H54 (cell line): ENCODE results near the gene FLNC.

ENCODE experiments used
- DNase-seq: peaks from one replicate; pipeline ENCODE4 v3.0.0; 2011; ENCODE audit warnings: low spot score, mixed read lengths; ENCODE audit not compliant: insufficient read length
- FAIRE-seq: peaks from 3 replicates; lab custom pipeline; 2011; peaks lifted over from hg19 to GRCh38; lab: Jason Lieb, UNC
- POLR2A ChIP-seq: IDR thresholded peaks from 2 replicates; pipeline ENCODE4 v1.6.1; 2011; ENCODE audit warnings: low read depth, mild to moderate bottlenecking, low read length

The FLNC gene

DNA sequence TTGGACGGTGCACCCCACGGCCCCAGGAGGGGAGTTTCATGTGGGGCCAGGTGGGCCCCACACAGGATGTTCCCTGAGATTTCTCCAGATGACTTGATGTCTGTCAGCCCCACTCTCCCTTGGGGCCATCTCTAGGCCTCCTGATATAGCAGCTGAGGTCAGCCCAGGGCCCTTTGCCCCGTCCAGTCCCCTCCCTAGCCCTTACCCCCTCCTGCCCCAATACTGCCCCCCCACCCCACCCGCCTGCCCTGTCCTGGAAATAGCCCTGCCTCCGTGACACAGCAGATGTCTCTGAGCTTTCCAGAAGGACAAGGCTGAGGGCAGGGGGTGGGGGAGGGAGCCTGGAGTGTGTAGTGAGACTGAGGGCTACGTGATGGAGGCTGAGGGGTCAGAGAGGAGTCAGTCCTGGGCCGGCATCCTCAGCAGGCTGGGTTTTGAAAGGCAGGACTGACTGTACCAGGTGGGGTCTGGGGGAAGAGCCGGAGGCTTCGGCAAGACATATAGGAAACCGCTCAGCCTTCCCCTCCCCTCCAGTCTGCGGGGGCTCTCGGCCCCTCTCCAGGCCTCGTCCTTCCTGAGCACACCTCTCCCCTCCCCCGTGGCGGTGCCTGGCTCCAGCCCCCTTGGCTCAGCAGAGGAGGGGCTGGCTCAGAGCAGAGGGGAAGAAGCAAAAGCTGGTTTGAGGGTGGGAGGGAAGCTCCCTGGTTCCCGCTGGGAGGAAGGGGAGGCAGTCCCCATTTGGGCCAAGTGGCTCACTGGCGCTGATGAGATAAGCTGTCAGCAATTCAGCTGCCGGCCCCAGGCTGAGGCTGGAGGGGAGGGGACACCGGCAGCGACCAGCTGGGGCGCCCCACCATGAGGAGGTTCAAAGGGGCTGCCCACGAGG lies 2.0 kb downstream of the FLNC start:
- FAIRE-seq, result no peak
- peak; percentile 41 for DNase-seq
- TF ChIP-seq POLR2A, result no peak

DNA sequence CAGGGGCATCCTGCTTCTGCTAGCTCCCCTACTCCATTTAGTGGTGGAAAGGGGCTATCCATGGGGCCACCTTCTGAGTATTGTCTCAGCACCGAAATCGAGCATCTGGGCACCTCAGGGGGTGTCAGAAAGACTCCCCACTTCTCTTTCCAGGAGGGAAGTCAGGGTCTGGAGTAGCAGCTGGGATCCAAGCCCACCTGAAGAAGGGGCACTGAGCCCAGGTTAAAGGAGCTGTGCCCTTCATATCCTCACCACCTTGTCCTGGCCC lies 2.6 kb downstream of the FLNC start:
- FAIRE-seq (no peak), DNase-seq (no peak)
- no peak for TF ChIP-seq POLR2A

DNA sequence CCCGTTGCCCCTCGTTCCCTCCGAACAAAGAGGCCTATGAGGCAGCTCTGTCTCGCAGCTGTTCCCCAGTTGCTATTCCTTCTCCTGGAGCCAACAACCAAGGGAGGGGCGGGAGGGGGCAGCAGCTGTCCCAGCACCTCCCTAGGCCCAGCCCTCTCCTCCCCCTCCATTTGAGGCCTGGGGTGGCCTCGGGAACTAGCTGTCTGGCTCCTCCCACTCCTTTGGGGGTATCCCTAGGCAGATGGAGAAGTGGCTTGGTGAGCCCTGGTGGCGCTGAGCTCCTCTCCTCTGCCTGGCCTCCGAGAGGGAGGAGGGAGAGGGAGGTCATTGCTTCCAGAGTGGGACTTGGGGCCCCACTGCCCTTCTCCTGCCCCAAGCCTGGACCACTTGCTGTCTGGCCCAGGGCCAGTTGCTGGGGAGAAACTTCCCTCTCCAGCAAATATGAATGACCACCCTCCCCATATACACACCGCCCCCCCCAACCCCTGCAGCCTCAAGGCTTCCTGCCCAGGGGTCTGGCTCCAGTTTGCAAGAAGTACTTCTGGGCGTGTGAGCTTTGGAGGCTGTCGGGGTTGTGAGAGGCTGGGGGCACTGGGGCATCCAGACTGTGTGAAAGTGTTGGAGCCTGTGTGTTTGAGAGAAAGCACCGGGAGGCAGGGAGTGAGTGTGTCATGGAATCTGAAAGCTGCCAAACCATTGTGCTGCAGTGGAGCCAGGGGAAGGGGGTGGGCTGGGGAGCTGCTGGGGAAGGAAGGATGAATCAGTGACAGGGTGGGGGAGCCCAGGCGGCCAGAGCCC lies 3.1 kb downstream of the FLNC start:
- no peak for TF ChIP-seq POLR2A
- peak; percentile 59 for DNase-seq
- FAIRE-seq, result no peak

DNA sequence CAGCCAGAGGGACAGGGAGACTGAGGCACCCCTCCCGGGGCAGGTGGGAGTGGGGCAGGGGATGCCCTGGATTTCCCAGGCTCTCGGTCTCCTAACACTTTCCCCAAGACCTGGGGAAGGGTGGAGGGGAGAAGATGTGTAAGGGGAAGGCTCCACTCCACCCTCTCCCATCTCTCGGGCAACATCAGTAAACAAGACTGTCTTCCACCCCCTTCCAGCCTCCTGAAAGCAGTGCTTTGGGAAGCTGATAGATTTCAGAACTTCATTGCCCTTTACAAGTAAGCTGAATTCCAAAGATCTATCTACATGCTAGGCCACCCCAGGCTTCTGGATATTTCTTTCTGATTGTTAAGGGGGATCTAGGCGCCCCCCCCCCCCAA lies 3.7 kb downstream of the FLNC start:
- DNase-seq, result peak; percentile 43
- no peak for TF ChIP-seq POLR2A
- FAIRE-seq, result no peak

DNA sequence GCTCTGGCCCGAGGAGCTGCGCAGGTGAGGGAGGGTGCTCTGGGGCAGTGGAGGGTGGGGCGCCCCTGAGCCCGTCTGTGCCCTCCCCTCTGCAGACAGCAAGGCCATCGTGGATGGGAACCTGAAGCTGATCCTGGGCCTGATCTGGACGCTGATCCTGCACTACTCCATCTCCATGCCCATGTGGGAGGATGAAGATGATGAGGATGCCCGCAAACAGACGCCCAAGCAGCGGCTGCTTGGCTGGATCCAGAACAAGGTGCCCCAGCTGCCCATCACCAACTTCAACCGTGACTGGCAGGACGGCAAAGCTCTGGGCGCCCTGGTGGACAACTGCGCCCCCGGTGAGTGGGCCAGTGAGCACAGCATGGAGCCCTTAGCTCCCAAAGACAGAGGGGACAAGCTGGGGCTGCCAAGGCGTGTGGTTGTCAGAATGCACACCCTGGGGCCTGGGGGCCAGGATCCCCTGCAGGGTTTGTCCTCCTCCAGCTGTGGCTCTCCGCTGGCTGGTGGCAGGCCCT lies 5.1 kb downstream of the FLNC start:
- FAIRE-seq, result no peak
- DNase-seq, result no peak
- no peak for TF ChIP-seq POLR2A

DNA sequence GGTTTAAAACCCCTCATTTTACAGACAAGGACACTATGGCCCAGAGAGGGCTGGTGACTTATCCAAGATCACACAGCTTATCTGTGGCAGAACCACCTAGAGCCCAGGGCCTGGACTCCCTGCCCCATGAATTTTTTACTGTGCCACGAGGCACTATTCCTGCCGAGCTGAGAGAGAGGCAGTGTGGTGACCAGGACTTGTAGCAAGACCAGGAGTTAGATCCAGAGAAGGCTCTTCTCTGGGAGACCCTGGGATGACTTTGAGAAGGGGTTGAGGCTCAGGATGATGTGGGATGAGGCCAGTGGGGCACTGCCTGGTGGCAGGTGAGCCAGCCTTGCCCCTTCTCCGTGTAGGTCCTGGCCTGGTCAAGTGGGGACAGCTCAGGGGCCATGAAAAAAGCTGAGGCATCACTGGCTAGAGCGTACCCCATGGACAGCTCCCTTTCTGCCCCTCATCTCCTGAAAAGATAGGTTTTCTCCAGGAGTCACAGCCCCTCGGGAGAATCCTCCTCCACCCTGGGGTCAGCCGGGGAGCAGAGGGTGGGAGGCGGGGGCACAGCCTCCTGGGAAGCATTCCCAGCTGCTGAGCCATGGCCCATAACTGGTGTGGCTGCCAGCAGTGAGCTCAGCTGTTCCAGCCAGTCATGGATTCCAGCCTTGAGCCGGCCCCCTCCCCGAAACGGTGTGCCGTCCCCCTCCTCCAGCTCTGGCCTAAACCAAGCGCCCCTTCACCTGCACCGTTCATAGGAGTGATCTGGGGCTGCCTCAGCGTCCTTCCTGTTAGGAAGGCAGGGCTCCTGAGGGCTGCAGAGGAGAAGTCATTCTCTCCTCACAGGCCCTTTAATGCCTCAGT lies 5.8 kb downstream of the FLNC start:
- DNase-seq (no peak), FAIRE-seq (no peak)
- TF ChIP-seq POLR2A, result no peak

DNA sequence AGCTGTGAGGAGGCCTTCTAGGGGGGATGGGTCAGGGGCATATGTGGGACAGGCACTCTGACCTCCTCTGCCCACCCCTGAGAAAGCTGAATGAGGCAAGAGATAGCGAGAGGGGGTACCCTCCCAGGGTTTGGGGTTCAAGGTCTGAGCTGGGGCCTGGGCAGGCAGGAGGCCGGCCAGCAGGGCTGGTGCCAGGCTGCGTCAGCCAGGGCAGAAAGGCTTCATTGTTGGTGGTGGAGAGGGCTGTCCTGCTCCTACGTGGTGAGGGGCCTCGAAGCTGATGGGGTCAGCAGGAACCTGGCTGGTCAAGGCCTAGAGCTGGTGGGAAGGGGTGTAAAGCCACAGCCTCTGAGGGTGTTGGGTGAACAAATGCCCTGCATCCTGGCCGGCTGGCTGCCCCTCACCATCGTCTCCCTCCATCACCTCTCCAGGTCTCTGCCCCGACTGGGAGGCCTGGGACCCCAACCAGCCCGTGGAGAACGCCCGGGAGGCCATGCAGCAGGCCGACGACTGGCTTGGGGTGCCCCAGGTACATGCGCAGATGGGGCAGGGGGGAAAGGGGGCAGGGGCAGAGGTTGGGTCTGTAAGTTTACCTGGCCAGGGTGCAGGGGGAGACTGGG lies 6.6 kb downstream of the FLNC start:
- no peak for DNase-seq
- FAIRE-seq, result no peak
- no peak for TF ChIP-seq POLR2A

DNA sequence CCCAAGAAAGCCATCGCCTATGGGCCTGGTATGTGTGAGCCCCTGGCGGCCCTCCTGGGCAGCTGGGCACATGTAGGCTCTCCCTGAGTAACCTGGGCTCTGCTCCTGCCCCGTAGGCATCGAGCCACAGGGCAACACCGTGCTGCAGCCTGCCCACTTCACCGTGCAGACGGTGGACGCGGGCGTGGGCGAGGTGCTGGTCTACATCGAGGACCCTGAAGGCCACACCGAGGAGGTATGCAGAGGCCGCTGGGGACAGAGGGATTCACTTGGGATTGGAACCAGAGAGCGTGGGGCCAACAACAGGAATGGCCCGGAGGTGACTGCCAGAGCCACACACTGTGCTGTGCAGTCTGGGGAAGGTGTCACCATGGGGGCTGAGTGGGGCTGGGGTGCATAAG lies 7.3 kb downstream of the FLNC start:
- DNase-seq, result no peak
- FAIRE-seq, result no peak

DNA sequence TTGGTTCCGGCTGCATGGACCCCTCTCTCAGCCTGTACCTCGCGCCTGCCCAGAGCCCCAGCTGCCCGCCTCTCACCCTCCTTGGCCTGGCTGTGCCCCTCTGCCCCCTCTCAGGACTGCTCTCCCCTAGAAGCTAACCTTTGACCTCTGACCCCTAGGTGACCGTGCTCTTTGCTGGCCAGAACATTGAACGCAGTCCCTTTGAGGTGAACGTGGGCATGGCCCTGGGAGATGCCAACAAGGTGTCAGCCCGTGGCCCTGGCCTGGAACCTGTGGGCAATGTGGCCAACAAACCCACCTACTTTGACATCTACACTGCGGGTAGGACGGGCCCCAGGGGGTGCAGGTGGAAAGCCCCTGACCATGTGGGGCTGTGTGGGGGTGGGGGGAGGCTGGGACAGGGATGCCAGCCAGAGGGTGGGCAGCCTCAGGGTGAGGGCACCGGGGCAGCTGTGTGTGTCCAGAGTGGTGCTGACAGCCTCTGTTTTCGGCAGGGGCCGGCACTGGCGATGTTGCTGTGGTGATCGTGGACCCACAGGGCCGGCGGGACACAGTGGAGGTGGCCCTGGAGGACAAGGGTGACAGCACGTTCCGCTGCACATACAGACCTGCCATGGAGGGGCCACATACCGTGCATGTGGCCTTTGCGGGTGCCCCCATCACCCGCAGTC lies 8.0 kb downstream of the FLNC start:
- no peak for FAIRE-seq
- no peak for DNase-seq
- no peak for TF ChIP-seq POLR2A

More for the DNA sequence above, 7.3 kb downstream of the FLNC start:
- TF ChIP-seq POLR2A, result no peak

DNA sequence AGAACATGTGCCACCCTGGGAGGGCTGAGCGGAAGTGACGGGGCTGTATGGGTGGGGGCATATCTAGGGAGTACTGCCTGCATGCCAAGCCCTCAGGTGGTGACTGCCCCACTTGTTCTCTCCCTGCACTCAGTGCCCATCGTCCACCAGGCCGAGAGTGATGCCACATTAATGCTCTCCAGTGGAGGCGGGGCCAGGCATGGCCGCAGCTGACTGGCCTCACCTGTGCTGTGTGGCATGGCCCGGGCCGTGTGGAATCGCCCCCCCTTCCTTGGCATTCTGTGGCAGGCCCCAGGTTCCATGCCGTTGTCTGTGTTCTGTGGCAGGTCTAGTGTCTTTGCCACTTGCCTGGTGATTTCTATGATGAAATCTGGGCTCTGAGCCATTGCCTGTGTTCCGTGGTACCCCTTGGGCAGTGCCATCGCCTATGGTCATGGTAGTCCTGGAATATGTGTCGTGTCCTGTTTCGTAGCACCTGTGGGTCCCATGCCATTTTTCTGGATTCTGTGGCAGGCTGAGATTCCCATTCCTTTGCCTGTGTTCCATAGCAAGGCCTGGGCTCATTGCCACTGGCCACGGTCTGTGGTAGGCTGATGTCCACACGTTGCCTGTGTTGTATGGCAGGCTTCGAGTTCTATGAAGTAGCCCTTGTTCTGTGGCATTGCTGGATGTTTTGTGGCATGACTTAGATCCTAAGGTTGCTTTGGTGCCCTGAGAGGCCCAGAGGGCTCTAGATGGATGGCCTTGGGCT lies 8.9 kb downstream of the FLNC start:
- no peak for TF ChIP-seq POLR2A
- FAIRE-seq (no peak), DNase-seq (no peak)

DNA sequence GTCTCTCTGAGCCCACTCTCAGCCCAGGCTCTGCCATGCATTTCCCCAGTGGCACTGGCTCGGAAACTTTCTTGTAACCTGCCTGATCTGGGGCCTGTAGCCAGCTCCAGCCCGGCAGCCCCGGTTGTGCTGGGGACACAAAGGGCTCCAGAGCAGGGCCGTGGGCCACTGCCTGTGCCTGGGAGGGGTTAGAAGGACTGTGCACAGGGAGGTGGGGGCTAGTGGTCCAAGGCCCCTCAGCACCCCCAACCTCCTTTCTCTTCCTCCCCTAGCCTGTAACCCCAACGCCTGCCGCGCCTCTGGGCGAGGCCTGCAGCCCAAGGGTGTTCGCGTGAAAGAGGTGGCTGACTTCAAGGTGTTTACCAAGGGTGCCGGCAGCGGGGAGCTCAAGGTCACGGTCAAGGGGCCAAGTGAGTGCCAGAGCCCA lies 9.6 kb downstream of the FLNC start:
- FAIRE-seq, result no peak
- no peak for DNase-seq
- no peak for TF ChIP-seq POLR2A

DNA sequence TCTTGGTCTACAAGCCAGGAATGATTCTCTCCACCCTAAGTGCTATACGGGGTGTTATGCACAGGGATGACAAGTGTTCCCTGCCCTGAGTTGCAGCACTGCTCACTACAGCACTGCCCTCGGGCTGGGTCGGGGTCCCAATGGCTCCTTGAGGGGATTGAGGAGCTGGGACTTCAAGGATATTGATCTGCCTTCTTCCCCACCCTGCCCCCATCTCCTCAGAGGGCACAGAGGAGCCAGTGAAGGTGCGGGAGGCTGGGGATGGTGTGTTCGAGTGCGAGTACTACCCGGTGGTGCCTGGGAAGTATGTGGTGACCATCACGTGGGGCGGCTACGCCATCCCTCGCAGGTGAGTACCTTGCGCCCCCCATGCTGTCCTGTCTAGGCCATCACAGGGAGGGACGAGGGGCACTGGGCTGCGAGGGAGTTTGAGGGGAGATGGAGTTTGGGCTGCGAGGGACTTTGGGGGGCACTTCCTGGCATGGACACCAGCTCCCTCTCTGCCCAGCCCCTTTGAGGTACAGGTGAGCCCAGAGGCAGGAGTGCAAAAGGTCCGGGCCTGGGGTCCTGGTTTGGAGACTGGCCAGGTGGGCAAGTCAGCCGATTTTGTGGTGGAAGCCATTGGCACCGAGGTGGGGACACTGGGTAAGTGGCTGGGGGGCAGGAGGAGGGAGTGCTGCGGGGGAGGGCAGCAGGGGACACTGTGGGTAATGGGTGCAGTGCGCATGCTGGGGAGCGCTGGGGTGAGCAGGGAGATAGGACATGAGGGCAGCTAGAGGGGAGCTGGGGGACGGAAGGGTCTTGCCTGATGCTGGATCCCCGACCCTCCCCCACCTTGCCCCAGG lies 10.3 kb downstream of the FLNC start:
- DNase-seq (no peak), FAIRE-seq (no peak)
- no peak for TF ChIP-seq POLR2A
